Astrocyte (in vitro differentiated cells and primary cell): Measurements from ENCODE around the gene RAB5B. TPM values are rescaled to one million over a fixed set of nuclear protein-coding genes. Genes with fewer than 3 reads are reported as not detected.
A peak's percentile ranks its signal among the peaks of the same experiment; 100 is the strongest.

ENCODE experiments used
- DNase-seq: peaks from one replicate; pipeline ENCODE4 v3.0.0-alpha.2; 2010; ENCODE audit warnings: low read depth
- FAIRE-seq: peaks from 2 replicates; lab custom pipeline; 2011; peaks lifted over from hg19 to GRCh38; lab: Jason Lieb, UNC
- H2AFZ ChIP-seq: 2 replicates; pipeline ENCODE4 v1.6.0; 2012; ENCODE audit warnings: low read depth, low read length, inconsistent platforms
- H3K27ac ChIP-seq: 2 replicates; pipeline ENCODE4 v1.5.1; 2011; ENCODE audit warnings: low read depth, low read length, inconsistent platforms
- H3K27me3 ChIP-seq: 2 replicates; pipeline ENCODE4 v1.6.0; 2011; ENCODE audit warnings: low read length, inconsistent platforms; ENCODE audit not compliant: insufficient read depth
- H3K36me3 ChIP-seq: 2 replicates; pipeline ENCODE4 v1.5.1; 2011; ENCODE audit warnings: low read length, inconsistent platforms; ENCODE audit not compliant: insufficient read depth
- H3K4me1 ChIP-seq: 2 replicates; pipeline ENCODE4 v1.5.1; 2011; ENCODE audit warnings: low read length, inconsistent platforms; ENCODE audit not compliant: insufficient read depth
- H3K4me2 ChIP-seq: 2 replicates; pipeline ENCODE4 v1.6.0; 2012; ENCODE audit warnings: low read length, inconsistent platforms
- H3K4me3 ChIP-seq: 2 replicates; pipeline ENCODE4 v1.5.1; 2011; ENCODE audit warnings: low read depth, mild to moderate bottlenecking, low read length, inconsistent platforms; ENCODE audit not compliant: insufficient read depth
- H3K79me2 ChIP-seq: 2 replicates; pipeline ENCODE4 v1.6.0; 2012; ENCODE audit warnings: mild to moderate bottlenecking, low read length, inconsistent platforms; ENCODE audit not compliant: insufficient read depth
- H3K9ac ChIP-seq: 2 replicates; pipeline ENCODE4 v1.6.0; 2012; ENCODE audit warnings: mild to moderate bottlenecking, low read length, inconsistent platforms
- H3K9me3 ChIP-seq: 2 replicates; pipeline ENCODE4 v1.5.1; 2012; ENCODE audit warnings: low read depth, mild to moderate bottlenecking, low read length, inconsistent platforms; ENCODE audit not compliant: insufficient read depth
- H4K20me1 ChIP-seq: 2 replicates; pipeline ENCODE4 v1.6.0; 2012; ENCODE audit warnings: low read length, inconsistent platforms; ENCODE audit not compliant: insufficient read depth
- H3K27ac Mint-ChIP-seq: one replicate; pipeline ENCODE4 v1.8.0; 2021; ENCODE audit warnings: mild to moderate bottlenecking, mixed read lengths; ENCODE audit not compliant: unreplicated experiment
- H3K27me3 Mint-ChIP-seq: one replicate; pipeline ENCODE4 v1.8.0; 2021; ENCODE audit warnings: low read depth, mixed read lengths; ENCODE audit not compliant: unreplicated experiment
- H3K36me3 Mint-ChIP-seq: one replicate; pipeline ENCODE4 v1.8.0; 2021; ENCODE audit warnings: low read depth, mixed read lengths; ENCODE audit not compliant: unreplicated experiment
- H3K4me1 Mint-ChIP-seq: one replicate; pipeline ENCODE4 v1.8.0; 2021; ENCODE audit warnings: low read depth, mixed read lengths; ENCODE audit not compliant: unreplicated experiment
- H3K4me3 Mint-ChIP-seq: one replicate; pipeline ENCODE4 v1.8.0; 2021; ENCODE audit warnings: mild to moderate bottlenecking, moderate library complexity, mixed read lengths; ENCODE audit not compliant: unreplicated experiment
- H3K9me3 Mint-ChIP-seq: one replicate; pipeline ENCODE4 v1.8.0; 2021; ENCODE audit warnings: mild to moderate bottlenecking, mixed read lengths; ENCODE audit not compliant: unreplicated experiment
- CTCF ChIP-seq: IDR thresholded peaks from 2 replicates; pipeline ENCODE4 v1.5.1; 2011; ENCODE audit warnings: low read depth, mild to moderate bottlenecking, inconsistent platforms, low read length, moderate library complexity; ENCODE audit not compliant: insufficient read depth
- EZH2 ChIP-seq: IDR thresholded peaks from 2 replicates; pipeline ENCODE4 v1.6.1; 2012; ENCODE audit warnings: mild to moderate bottlenecking, low read length, inconsistent platforms; ENCODE audit not compliant: insufficient read depth
- total RNA-seq: library from RNA; stranded (reverse); gene quantifications from 2 replicates; pipeline ENCODE4 v1.2.1, GENCODE V29; 2021

RAB5B gene
- total RNA-seq, 1 donor from 2014 or later = 127 TPM

DNA sequence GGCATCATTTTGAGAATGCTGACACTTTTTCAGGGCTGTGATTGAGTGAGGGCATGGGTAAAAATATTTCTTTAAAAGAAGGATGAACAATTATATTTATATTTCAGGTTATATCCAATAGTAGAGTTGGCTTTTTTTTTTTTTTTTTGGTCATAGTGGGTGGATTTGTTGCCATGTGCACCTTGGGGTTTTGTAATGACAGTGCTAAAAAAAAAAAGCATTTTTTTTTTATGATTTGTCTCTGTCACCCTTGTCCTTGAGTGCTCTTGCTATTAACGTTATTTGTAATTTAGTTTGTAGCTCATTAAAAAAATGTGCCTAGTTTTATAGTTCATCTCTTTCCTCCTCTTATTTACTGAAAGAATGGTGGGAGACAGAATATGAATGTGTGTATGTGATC is 1.4 kb upstream of the RAB5B start:
- Histone ChIP-seq H3K9ac (peak overlapping the region; percentile 93), H3K79me2 (peaks cover 50% of the 10 kb centered on the region), H4K20me1 (peaks cover 22% of the 10 kb centered on the region), H3K4me2 (peak overlapping the region; percentile 98), H3K36me3 (no peaks in the 10 kb centered on the region), H3K27me3 (no peaks in the 10 kb centered on the region), H2AFZ (no peak overlapping the region), H3K4me1 (peaks cover 16% of the 10 kb centered on the region), H3K27ac (peak overlapping the region; percentile 93), H3K9me3 (no peaks in the 10 kb centered on the region), H3K4me3 (peak overlapping the region; percentile 74)
- Mint-ChIP-seq H3K9me3 (no peaks in the 10 kb centered on the region), H3K27me3 (no peaks in the 10 kb centered on the region), H3K4me3 (no peak overlapping the region), H3K27ac (no peak overlapping the region), H3K36me3 (peaks cover 2% of the 10 kb centered on the region), H3K4me1 (peaks cover 19% of the 10 kb centered on the region)
- FAIRE-seq (no peak), DNase-seq (no peak)
- TF ChIP-seq CTCF = no peak
- TF ChIP-seq EZH2 = no peak

- H3K27ac Mint-ChIP-seq = no peak overlapping the region
- peak overlapping the region; percentile 93 for H3K27ac ChIP-seq
- H3K36me3 Mint-ChIP-seq = peaks cover 2% of the 10 kb centered on the region
- peak overlapping the region; percentile 70 for H2AFZ ChIP-seq
- no peaks in the 10 kb centered on the region for H3K36me3 ChIP-seq
- no peaks in the 10 kb centered on the region for H3K9me3 ChIP-seq
- FAIRE-seq (peak; percentile 29), DNase-seq (peak; percentile 60)
- H3K9me3 Mint-ChIP-seq = no peaks in the 10 kb centered on the region
- peaks cover 17% of the 10 kb centered on the region for H3K4me1 Mint-ChIP-seq
- H3K27me3 ChIP-seq = no peaks in the 10 kb centered on the region
- peak overlapping the region; percentile 74 for H3K4me3 ChIP-seq
- no peaks in the 10 kb centered on the region for H3K27me3 Mint-ChIP-seq
- no peak for TF ChIP-seq EZH2
- peaks cover 50% of the 10 kb centered on the region for H3K79me2 ChIP-seq
- H3K4me2 ChIP-seq = peak overlapping the region; percentile 98
- H4K20me1 ChIP-seq = peaks cover 28% of the 10 kb centered on the region
- H3K4me1 ChIP-seq = peaks cover 12% of the 10 kb centered on the region
- no peak overlapping the region for H3K4me3 Mint-ChIP-seq
- peak overlapping the region; percentile 93 for H3K9ac ChIP-seq
Observed at GRCh38 chr12:55972911-55973598, 823 bp upstream of the RAB5B start.

DNA sequence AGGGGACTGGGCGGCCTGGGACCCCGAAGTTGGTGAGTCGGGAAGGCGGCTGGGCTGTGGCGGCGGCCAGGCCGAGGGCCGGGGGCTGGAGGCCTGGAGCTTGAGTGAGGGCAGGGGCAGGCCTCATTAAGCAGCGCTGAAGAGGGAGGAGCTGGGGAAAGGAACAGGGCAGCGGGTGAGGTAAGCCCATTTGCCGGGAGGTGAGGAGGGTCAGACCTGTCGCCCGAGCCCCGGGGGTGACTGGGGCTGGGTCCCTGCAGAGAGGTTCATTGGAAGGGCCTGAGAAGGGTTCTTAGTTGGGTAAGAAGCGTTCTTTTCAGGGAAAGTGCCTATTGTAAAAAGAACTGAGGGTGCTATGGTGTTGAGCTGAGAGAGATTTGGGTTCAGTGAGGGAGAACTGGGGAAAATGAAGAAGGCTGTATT is 441 bp downstream of the RAB5B start:
- H3K9me3 ChIP-seq = no peaks in the 10 kb centered on the region
- peaks cover 34% of the 10 kb centered on the region for H4K20me1 ChIP-seq
- Mint-ChIP-seq H3K27me3 (no peaks in the 10 kb centered on the region), H3K4me3 (no peak overlapping the region), H3K4me1 (peaks cover 20% of the 10 kb centered on the region), H3K36me3 (peaks cover 8% of the 10 kb centered on the region), H3K9me3 (no peaks in the 10 kb centered on the region), H3K27ac (no peak overlapping the region)
- H2AFZ ChIP-seq = peak overlapping the region; percentile 35
- H3K27me3 ChIP-seq = no peaks in the 10 kb centered on the region
- H3K4me1 ChIP-seq = peaks cover 12% of the 10 kb centered on the region
- TF ChIP-seq CTCF (no peak), EZH2 (no peak)
- H3K79me2 ChIP-seq = peaks cover 49% of the 10 kb centered on the region
- H3K9ac ChIP-seq = peak overlapping the region; percentile 95
- peaks cover 5% of the 10 kb centered on the region for H3K36me3 ChIP-seq
- peak overlapping the region; percentile 77 for H3K4me3 ChIP-seq
- H3K4me2 ChIP-seq = peak overlapping the region; percentile 93
- FAIRE-seq = no peak
- peak; percentile 44 for DNase-seq
- peak overlapping the region; percentile 87 for H3K27ac ChIP-seq
